NCI-H2107 treated with DMSO at 0.1 percent for 48 hours (cell line): ENCODE measurements around the gene NRG2.

Source experiments
- DNase-seq: peaks from one replicate; lab custom pipeline; 2025; ENCODE audit not compliant: unreplicated experiment; lab: John Stamatoyannopoulos, UW

NRG2 gene

DNA sequence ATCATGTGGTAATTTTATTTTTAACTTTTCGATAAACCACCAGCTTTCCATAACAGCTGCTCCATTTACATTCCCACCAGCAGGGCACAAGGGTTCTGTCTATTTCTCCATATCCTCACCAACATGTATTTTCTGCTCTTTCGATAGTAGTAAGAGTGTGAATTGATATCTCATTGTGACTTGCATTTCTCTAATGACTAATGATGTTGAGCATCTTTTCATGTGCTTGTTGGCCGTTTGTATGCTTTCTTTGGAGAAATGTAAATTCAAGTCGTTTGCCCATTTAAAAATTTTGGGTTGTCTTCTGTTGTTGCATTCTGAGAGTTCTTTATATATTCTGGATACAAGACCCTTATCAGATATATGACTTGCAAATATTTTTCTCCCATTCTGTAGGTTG, 201.6 kb downstream of the NRG2 start:
- DNase-seq, result no peak

DNA sequence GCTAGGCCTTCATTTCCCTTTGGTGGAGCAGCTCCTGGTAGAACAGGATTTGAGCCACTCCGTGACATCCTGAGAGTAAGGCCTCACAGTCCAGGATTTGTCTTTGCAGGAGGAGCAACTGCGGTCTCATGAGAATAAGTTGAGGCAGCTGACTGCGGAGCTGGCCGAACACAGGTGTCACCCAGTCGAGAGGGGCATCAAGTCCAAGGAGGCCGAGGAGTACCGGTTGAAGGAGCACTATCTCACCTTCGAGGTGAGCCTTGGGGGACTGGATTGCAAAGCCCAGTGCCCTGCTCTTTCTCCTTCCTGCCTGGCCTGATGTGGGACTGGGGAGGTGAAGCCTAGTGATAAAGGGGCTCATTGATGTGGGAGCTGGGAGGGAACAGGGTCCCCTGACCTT, 203.2 kb downstream of the NRG2 start:
- no peak for DNase-seq

DNA sequence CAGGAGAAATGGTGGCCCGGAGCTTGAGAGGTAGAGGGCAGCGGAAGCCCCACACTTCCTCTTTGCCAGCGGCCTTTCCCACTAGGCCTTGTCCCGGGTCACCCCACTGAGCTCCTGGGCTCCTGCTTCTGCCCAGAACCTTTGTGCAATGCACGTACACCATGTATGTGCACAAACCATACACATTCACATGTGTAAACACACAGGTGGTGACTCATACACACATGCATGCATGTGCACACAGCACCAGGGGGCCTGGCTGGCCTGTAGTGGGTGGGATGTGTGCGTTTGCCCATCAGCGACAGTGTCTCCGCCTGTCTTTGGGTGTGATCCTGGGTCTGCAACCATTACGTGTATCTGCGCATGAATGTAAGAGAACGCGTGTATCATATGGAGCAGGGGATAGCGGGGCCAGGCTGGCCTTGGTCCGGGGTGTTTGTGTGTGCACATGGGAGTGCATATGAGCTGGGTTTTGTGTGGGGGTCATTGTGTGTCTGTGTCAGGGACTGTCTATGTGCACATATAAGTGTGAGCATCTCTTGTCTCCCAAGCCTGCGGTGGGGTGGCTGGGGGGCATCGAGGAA, 203.8 kb downstream of the NRG2 start:
- DNase-seq, result no peak

DNA sequence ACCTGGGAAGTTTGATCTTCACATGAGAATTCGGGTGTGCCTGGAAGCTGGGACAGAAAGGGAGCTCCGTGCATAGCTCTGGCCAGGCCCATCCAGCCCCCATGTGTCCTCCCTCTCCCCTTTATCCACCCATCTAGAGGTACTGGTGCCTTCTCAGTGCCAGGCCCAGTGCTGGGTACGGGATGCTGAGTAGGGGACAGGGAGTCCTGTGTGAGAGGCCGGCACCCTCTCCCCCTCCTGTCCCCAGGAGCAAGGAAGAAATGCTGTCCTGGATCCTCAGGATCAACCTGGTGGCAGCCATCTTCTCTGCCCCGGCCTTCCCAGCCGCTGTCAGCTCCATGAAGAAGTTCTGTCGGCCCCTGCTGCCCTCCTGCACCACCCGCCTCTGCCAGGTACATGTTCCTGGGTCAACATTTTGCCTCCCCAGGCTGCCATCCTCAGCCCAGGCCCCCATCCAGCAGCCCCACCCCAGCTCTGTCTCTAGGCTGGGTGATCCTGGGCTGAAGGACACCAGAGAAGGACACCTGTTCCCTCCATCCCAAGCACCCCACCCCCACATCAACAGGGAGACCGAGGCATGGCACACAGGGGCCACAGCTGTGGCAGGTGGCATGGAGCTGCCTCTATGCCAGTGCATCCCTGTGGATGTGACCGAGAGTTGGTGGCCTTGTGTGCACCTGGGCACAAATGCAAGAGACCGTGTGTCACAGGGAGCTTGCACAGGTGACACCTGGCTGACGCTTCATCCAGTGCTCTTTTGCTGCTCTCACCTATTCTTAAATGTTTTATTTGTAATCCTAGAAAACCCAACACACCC, 204.5 kb downstream of the NRG2 start:
- DNase-seq, result no peak

DNA sequence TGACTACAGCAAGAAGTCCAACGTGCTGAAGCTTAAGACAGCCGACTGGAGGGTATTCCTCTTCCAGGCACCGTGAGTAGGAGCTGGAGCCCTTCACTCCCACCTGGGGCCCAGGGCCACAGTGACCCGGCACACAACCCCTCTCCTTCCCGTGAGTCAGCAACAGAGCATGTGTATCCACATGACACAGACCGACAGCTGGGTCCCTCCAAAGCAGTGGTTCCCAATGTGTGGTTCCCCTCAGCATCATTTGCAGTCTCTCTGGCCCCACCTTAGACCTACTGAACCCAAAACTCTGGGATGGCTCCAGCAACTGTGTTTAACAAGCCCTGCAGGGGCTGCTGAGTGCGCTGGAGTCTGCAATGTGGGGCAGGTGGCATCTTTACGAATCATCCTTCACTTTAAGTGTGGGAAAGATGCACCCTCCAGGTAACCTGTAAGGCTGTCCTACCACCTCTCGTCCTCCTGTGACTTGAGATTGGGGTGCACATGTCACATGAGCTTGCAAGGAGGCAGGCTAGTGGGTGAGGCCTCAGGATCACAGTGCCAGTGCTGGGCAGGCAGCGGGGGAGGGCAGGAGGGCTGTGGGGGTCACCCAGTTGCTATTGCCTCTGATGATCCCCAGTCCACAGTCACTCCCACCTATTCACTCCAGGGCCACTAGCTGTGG, 205.3 kb downstream of the NRG2 start:
- no peak for DNase-seq

DNA sequence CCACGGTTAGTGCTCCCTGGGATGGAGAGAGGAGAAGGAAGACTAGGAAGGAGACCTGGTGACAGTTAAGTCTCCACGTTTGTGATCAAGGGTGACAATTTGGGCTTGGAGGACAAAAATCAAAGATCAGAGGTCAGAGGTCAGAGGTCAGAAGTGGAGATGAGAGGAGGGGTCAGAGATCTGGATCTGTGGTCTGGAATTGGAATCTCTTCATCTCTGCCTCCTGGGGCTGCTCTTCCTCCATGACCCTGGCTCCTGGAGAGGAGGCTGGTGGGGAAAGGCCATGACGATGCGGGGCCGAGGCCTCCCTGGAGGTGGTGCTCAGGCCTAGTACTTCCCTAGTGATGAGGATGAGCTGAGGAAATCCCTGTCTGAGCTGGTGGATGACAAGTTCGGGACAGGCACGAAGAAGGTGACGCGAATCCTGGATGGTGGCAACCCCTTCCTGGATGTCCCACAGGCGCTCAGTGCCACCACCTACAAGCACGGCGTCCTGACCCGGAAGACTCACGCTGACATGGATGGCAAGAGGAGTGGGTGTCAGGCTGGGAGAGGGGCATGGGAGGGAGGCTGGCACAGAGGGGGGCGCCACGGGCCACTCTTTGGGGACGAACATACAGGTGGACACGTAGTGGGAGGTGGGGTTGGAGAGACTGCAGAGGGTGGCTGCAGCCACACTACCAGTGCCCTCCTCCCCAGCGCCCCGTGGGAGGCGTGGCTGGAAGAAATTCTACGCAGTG, 206.5 kb downstream of the NRG2 start:
- no peak for DNase-seq

DNA sequence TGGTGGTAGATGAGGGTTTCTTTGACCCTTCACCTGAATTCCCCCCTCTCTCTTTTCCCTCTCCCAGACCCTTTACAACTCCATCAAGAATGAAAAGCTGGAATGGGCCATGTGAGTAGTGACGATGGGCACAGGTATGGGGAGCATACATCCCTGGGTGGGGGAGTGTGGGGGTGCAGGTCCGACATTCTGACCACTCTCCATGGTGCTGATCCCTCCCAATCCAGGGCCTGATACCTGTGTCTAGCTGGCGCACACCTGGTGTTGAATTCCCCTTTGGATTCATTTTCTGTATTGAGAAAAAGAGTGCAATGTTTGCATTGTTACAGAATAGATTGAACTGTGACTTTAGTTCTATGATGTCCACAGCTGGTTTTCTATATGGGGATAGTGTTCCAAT, 207.4 kb downstream of the NRG2 start:
- DNase-seq, result no peak

DNA sequence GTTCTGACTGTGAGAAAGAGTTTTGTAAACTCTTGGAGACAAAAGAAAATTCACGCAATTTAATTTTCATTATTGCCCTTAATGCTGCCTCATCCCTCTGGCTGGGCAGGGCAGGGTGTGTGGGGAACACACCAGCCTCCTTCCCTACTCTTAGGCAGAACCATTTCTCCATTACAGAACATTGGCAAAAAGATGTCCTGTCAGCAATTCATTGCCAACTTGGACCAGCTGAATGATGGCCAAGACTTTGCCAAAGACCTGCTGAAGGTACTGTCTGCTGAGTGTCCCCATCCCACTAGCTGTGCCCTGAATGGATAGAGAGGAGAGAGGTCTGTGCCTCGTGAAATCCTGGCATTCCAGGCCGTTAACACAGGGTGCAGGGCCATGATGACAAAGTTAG, 209.6 kb downstream of the NRG2 start:
- no peak for DNase-seq

DNA sequence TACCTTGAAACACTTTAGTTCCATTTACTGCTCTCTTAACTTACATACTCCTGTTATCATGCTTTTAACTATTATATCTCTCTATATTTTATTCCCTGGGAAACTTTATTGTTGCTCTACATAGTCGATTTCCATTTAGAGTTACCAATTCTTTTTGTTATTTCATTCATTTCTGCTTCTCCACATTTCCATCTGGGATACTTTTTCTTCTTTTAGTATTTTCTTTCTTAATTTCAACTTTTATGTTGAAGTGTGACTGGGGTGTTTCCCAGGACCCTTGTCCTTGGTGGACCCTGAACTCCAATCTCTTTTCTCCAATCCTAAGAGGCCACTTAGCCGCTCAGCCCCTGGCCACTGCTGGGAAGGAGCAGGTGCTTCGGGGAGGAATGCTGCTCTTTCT, 211.5 kb downstream of the NRG2 start:
- no peak for DNase-seq

DNA sequence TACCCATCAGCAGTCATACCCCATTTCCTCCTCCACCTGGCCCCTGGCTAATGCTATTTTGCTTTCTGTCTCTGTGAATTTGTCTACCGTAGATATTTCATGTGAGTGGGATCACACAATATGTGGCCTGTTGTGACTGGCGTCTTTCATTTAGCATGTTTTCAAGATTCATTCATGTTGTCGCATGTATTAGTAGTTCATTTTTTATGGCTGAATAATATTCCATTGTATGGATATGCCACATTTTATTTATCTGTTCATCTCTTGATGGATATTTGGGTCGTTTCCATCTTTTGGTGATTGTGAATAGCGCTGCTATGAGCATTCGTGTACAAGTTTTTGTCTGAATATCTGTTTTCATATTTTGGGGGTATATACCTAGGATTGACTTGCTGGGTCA, 213.6 kb downstream of the NRG2 start:
- DNase-seq, result no peak

DNA sequence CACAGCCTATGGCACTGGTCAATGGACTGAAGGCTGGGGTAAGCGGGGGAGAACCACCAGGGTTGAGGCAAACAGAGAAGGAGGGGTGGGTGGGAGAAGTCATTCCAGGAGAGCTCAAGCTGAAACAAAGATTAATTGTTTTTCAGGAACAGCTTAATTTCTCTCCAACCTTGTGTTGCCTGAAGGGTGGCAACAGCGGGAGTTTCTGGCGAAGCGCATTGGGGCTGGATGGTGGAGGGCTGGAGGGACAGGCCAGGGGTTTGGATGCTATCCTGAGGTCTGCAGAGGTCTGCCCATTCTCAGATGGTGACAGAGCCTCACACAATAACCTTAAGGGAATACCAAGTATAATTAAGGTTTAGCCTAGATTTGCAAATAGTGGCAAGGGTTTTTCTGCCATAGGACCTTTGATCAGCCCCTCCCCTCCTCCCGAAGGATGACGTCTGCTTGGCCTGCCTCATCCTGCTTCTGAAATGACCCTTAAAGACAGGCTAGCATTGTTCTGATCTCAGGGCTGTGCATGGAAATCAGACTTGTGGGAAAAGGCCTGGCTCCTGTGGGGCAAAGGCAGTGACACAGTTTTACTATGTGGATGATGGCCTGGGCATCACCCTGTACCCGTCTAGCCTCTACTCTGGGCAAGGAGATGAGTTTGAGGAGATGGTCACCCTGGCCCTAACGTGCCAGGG, 214.7 kb downstream of the NRG2 start:
- DNase-seq, result no peak

DNA sequence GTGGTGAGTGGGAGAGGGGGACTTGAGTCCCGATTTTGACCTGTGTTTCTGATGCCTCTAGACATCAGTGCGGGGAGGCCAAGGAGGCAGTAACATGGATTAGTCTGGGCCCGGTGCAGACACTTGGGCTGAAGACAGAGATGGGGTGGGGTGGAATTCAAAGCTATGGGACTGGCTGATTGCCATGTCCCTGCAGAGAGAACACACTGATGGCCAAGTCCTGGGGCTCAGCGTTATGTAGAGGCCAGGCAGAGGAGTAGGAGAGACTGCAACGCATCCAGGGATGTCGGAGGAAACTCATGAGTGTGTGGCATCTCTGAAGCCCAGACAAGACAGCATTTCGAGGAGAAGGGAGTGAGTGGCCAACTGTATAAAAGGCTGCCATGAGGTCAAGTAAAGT, 217.4 kb downstream of the NRG2 start:
- no peak for DNase-seq

DNA sequence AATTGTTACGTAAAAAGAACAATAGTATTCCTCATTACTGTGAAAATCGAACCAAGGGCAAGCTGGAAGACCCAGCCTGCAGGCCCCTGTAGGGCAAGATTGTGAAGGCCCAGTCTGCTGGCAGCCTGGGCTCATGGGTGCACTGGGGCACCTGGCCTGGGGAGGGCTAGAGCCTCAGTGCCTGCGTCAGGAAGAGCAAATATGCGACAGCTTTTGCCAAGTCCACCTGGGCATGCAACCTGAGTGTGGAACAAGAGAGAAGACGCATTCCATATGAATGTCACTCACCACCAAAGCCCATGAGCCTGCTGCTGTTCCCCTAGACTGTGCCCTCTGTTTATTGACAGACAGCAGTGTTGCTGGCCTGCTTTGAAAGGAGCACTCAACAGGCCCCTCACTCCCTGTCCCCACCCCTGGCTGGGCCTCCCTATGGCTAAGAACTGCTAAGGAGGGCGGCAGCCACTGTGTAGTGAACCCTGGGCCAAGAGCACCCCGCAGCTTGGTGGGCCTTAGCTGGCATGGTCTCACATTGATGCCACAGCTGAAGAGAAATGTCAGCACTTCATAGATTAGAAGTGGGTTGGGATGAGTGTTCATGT, 219.2 kb downstream of the NRG2 start:
- DNase-seq, result no peak

DNA sequence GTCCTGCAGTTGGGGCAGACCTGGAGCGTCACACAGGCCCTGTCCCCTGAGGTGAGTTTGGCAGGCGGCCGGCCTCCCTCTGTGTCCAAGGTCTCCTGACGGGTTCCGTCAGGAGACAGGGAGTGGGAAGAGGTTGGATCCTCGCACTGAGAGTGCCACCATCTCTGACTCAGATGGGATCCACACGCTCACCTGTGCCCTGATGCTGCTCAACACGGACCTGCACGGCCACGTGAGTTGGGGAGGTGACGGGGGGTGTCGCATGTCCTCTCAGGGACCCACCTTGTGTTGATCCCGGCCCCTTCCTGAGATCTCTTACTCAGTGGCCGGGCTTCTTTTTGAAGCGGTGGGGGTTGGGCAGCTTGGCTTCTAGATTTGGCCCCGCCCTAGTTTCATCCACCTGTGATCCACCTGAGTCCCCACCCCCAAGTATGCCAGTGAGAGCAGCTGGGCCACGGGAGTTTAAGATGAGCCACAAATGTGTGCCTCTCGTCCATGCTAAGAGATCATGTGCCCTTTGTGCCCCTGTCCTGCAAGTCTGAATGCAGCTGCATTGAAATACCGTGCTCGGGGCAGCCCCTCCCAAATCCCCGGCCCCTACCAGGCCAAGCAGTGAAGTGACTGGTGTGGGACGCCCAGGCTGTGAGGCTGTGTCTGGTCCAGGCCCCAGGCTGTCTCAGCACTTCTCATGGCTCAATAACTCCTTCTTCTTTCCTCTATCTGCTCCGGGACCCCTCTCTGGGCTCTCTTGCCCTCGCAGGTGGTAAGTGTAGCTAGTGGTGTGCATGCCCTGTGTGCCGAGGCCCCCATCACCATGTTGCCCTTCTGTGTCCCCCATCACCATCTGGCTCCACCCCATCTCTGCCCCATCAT, 220.3 kb downstream of the NRG2 start:
- no peak for DNase-seq

DNA sequence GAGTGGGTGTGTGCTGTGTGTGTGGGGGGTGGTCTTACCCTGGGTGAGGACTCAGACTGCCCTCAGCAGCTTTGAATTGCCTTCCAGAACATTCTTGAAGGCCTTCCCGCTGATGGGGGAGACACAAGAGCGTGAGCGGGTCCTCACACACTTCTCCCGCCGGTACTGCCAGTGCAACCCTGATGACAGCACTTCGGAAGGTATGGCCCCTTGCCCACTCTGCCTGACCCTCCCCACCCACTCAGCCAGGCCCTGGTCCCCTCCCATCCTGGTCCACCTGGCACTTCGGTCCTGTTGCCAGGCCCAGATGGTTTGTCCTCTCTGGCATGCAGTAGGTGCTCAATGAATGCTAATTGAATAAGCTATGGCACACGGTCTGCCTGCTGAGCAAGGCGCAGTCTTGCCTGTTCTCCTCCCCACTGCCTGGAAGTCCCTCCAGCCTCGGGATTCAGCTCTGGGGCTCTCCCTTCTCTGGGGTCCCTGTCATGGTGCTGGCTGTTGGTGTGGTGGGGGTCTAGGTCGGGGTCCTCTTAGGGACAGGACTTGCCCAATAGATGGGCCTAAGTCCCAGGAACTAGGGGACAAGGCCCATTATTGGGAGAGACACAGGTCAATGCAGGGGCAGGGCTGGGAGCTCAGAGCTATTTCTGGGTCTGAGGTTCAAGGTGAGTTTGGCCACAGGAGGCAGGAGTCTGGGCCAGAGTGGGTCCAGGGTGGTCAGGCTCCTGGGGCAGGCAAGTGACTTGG, 221.1 kb downstream of the NRG2 start:
- no peak for DNase-seq

DNA sequence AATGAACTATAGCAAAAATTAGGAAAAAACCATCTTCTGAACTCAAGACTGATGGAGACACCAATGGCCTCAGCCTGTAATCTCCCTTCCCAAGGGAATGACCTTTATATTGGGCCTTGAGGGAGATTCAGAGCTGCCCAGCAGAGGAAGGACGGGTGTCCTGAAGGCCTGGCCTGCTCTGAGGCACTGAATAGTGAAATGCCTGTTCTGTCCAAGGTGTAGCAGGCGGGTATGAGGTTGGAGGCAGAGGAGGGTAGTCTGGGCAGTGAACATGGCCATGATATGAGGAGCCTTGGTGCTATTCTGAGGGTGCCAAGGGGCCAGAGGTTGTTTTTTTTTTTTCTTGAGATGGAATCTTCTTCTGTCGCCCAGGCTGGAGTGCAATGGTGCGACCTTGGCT, 222.5 kb downstream of the NRG2 start:
- DNase-seq, result no peak

DNA sequence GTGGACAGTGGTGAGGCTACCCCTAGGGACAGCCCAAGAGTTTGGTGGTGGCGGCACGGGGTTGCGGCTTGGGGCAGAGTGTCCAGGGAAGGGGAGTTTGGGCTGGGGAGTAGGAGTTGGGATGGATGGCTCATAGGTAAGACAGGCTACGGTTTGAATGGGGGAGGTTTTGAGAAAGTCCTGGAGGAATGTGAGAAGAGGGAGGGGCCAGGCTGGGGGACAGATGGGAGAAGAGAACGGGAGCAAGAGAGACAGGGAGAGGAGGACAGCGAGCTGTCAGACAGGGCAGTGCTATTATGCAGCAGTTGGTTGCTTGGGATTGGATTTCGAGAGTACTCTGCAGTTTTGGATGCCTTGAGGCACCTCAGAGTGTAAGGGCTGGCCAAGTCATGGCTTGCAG, 223.0 kb downstream of the NRG2 start:
- no peak for DNase-seq

DNA sequence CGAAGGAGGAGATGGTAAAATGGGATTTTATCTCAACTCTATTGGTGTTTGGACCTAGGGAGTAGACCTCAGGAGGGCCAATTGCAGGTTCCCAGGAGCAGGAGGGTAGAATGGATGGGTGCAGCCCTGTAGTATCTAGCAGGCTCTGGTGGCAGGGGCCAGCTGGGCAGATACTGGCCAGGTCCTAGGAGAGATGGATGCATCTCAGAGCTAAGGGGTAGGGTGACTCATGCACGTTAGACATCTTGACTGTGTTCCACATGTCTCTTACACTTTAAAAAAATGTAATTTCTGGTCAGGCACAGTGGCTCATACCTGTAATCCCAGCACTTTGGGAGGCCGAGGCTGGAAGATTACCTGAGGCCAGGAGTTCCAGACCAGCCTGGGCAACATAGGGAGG, 225.1 kb downstream of the NRG2 start:
- DNase-seq, result no peak

DNA sequence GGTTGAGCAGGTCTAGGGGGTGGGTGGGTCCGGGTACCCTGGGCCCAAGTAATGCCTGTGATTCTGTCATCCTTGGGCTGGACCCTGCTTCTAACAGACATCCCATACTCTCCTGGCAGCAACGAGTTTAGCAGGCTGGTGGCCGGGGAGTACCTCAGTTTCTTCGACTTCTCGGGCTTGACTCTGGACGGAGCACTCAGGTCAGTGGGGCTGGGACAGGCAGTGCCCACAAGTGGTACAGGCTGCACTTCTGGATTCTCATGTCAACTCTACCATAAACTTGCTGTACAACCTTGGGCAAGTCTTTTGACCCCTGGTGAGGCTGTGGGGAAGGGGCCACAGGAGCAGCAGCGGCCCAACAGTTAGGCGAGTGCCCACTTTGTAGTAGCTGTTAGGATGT, 225.7 kb downstream of the NRG2 start:
- no peak for DNase-seq
